ENCODE measurements around the gene KCNK4. TPM values are rescaled to one million over a fixed set of nuclear protein-coding genes. Genes with fewer than 3 reads are reported as not detected.

KCNK4 gene
- total RNA-seq, 1 donor from 2014 or later = 0.52 TPM

GRCh38 chr11:64304032-64304315 lies 12.9 kb downstream of the KCNK4 start:
- Histone ChIP-seq H2AFZ (ENCODE audit: low read depth, low read length) (no peak overlapping the region), H3K4me2 (ENCODE audit: low read length) (peak overlapping the region; percentile 89)
- no peaks in the 10 kb centered on the region for H3K4me1 Mint-ChIP-seq (ENCODE audit: low read depth, unreplicated experiment)

GRCh38 chr11:64304316-64305072 lies 13.4 kb downstream of the KCNK4 start:
- no peaks in the 10 kb centered on the region for H3K4me1 Mint-ChIP-seq (ENCODE audit: low read depth, unreplicated experiment)
- peak overlapping the region; percentile 66 for H3K27ac Mint-ChIP-seq (ENCODE audit: unreplicated experiment)
- FAIRE-seq (no peak), DNase-seq (ENCODE audit: low read depth) (peak; percentile 67)
- Histone ChIP-seq H4K20me1 (ENCODE audit: insufficient read depth, low read length) (peaks cover 6% of the 10 kb centered on the region), H2AFZ (ENCODE audit: low read depth, low read length) (peak overlapping the region; percentile 81), H3K27me3 (ENCODE audit: insufficient read depth, low read length) (peaks cover 16% of the 10 kb centered on the region), H3K27ac (ENCODE audit: low read depth, low read length) (peak overlapping the region; percentile 56), H3K4me1 (ENCODE audit: insufficient read depth, low read length) (peaks cover 23% of the 10 kb centered on the region), H3K9ac (ENCODE audit: low read length) (peak overlapping the region; percentile 64), H3K4me2 (ENCODE audit: low read length) (peak overlapping the region; percentile 89), H3K79me2 (ENCODE audit: insufficient read depth, low read length) (peaks cover 19% of the 10 kb centered on the region), H3K36me3 (ENCODE audit: insufficient read depth, low read length) (no peaks in the 10 kb centered on the region), H3K4me3 (ENCODE audit: insufficient read depth, low read depth, low read length) (peak overlapping the region; percentile 64), H3K9me3 (ENCODE audit: insufficient read depth, low read depth, low read length) (no peaks in the 10 kb centered on the region)
- H3K27me3 Mint-ChIP-seq (ENCODE audit: low read depth, unreplicated experiment) = peaks cover 18% of the 10 kb centered on the region
- no peaks in the 10 kb centered on the region for H3K36me3 Mint-ChIP-seq (ENCODE audit: low read depth, unreplicated experiment)
- TF ChIP-seq, protein P1, sequence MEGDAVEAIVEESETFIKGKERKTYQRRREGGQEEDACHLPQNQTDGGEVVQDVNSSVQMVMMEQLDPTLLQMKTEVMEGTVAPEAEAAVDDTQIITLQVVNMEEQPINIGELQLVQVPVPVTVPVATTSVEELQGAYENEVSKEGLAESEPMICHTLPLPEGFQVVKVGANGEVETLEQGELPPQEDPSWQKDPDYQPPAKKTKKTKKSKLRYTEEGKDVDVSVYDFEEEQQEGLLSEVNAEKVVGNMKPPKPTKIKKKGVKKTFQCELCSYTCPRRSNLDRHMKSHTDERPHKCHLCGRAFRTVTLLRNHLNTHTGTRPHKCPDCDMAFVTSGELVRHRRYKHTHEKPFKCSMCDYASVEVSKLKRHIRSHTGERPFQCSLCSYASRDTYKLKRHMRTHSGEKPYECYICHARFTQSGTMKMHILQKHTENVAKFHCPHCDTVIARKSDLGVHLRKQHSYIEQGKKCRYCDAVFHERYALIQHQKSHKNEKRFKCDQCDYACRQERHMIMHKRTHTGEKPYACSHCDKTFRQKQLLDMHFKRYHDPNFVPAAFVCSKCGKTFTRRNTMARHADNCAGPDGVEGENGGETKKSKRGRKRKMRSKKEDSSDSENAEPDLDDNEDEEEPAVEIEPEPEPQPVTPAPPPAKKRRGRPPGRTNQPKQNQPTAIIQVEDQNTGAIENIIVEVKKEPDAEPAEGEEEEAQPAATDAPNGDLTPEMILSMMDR (IDR thresholded peaks at IDR 0.05; ENCODE audit: insufficient read depth, low read depth, low read length) = peak; percentile 82
- no peak for TF ChIP-seq EZH2 (IDR thresholded peaks at IDR 0.05; ENCODE audit: insufficient read depth, low read length)
- peak overlapping the region; percentile 87 for H3K4me3 Mint-ChIP-seq (ENCODE audit: unreplicated experiment)
- no peaks in the 10 kb centered on the region for H3K9me3 Mint-ChIP-seq (ENCODE audit: unreplicated experiment)

More at GRCh38 chr11:64304032-64304315, 12.9 kb downstream of the KCNK4 start:
- Histone ChIP-seq H3K9me3 (ENCODE audit: insufficient read depth, low read depth, low read length) (no peaks in the 10 kb centered on the region), H4K20me1 (ENCODE audit: insufficient read depth, low read length) (peaks cover 6% of the 10 kb centered on the region), H3K27ac (ENCODE audit: low read depth, low read length) (no peak overlapping the region), H3K36me3 (ENCODE audit: insufficient read depth, low read length) (no peaks in the 10 kb centered on the region), H3K27me3 (ENCODE audit: insufficient read depth, low read length) (peaks cover 21% of the 10 kb centered on the region), H3K9ac (ENCODE audit: low read length) (peak overlapping the region; percentile 64), H3K79me2 (ENCODE audit: insufficient read depth, low read length) (peaks cover 19% of the 10 kb centered on the region), H3K4me3 (ENCODE audit: insufficient read depth, low read depth, low read length) (peak overlapping the region; percentile 64), H3K4me1 (ENCODE audit: insufficient read depth, low read length) (peaks cover 23% of the 10 kb centered on the region)
- H3K27me3 Mint-ChIP-seq (ENCODE audit: low read depth, unreplicated experiment) = peaks cover 20% of the 10 kb centered on the region
- no peak for FAIRE-seq
- no peaks in the 10 kb centered on the region for H3K9me3 Mint-ChIP-seq (ENCODE audit: unreplicated experiment)
- H3K4me3 Mint-ChIP-seq (ENCODE audit: unreplicated experiment) = peak overlapping the region; percentile 87
- no peak for DNase-seq (ENCODE audit: low read depth)
- peak overlapping the region; percentile 66 for H3K27ac Mint-ChIP-seq (ENCODE audit: unreplicated experiment)
- H3K36me3 Mint-ChIP-seq (ENCODE audit: low read depth, unreplicated experiment) = no peaks in the 10 kb centered on the region
- TF ChIP-seq EZH2 (IDR thresholded peaks at IDR 0.05; ENCODE audit: insufficient read depth, low read length) = no peak
- TF ChIP-seq, protein P1 (IDR thresholded peaks at IDR 0.05; ENCODE audit: insufficient read depth, low read depth, low read length) = no peak

All from astrocyte (in vitro differentiated cells and primary cell).